Left cardiac atrium (tissue), 4 donors: Measurements from ENCODE around the gene ERMP1. TPM values are rescaled to one million over a fixed set of nuclear protein-coding genes. Genes with fewer than 3 reads are reported as not detected.

Experiments
- ATAC-seq, 2 donors: fragments of 200-7000 bp; cut with Tn5 transposase; one replicate each; pipeline ENCODE4 v1.9.1; 2020; ENCODE audit warnings: mild to moderate bottlenecking in 2 of 2, moderate library complexity in 2 of 2
- DNase-seq: peaks from one replicate; pipeline ENCODE4 v3.0.0-alpha.2; 2020
- intact Hi-C, 2 donors: fragments of 100-400 bp; cut with DNase I; formaldehyde crosslinking; loops; one replicate each; pipeline versions ENCODE4 v1.14.1 to v1.15.1; 2022 to 2023
- total RNA-seq, 2 donors: library from RNA; stranded (reverse); fragmentation: NEBNext Ultra II Directional; extraction: Animal tissue kit (Norgen Biotek cat#: 25700); gene quantifications; one replicate each; pipeline ENCODE4 v1.2.1, GENCODE V29; 2021
- donor health status: DM: no; HTN: yes; CAD: no.
- donor health status: DM: no; HTN: yes; CAD: no; lungs with severe emphysema.
- donor health status: DM: yes; HTN: yes; CAD: no.
- donor health status: Dilated cardiomyopathy.

Gene ERMP1
- total RNA-seq, 2 donors from 2014 or later, result 17.8 to 21.3 TPM

GRCh38 chr9:5743109-5743508 is 89.8 kb downstream of the ERMP1 start:
- intact Hi-C loops, result no loop called here
- ATAC-seq (no peak), DNase-seq (no peak)

DNA sequence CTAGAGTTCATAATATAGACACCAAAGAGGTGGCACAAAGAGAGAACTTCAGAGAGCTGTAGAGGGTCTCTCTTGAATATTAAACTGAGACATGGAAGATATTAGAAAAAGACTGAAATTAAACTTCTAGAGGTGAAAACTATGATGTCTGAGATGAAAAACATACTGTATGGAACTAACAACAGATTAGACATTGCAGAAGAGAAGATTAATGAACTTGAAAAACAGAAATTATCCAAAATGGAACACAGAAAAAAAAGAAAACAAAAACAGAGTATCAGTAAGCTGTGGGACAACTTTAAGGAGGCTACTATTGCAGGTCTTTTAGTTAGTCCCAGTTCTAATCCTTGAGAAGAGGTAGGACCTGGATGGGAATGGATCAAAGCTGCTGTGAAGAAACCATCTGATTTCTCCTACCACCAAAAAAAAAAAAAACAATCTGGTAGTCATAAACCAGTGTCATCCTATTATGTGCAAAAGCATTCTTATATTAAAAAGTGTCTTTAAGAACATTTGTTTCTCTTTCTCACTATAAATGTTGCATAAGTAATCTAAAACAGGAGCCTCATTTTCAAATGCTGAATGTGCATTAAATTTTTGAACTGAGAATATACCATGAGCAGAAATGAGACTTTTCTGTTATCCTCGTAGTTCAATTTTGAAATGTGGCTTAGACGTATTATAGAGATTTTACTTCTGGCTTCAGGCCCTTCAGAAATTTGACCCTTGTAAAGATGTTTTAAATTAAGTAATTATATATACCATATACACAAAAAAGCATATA is 96.2 kb downstream of the ERMP1 start:
- intact Hi-C loops, result no loop called here
- ATAC-seq (no peak), DNase-seq (no peak)

GRCh38 chr9:5735072-5735471 is 97.8 kb downstream of the ERMP1 start:
- intact Hi-C loops, result no loop called here

More at GRCh38 chr9:5735072-5735471, 97.8 kb downstream of the ERMP1 start:
- ATAC-seq (no peak), DNase-seq (no peak)

Other genes with a start within 250 kb of the ERMP1 start
- gene RIC1, start 204.0 kb downstream of the ERMP1 start, total RNA-seq, result 10 to 100 TPM in 1 of 2 donors, 1 to 10 TPM in 1; 9.2 to 10.9 TPM
- gene MLANA, start 57.8 kb upstream of the ERMP1 start, total RNA-seq, result not detected
- 10 to 100 TPM; 18.6 to 30.1 TPM for gene RANBP6, start 182.5 kb upstream of the ERMP1 start, total RNA-seq